Measurements from ENCODE around the gene RHEX.

Gene RHEX

DNA sequence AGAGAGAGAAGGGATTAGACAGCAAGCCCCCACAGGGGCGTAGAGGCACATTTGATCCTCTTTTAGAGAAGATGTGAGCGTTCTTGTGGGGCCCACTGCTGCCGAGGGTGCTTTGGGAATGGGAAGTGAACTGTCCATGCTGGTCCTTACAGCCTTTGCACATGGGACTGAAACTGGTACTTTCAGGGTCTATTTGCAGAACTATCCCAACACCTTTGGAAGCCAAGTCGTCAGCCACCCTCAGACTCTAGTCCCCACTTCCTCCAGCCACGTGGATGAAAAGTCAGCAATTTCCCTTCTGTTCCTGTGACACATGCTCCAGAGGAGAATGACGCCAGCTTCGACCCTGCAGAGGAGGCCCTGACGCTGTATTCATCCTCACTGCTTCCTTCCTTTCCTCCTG, 47.2 kb upstream of the RHEX start:
- H4K20me1 ChIP-seq (ENCODE audit: insufficient read depth, low read length) = no peaks in the 10 kb centered on the region
- no peak overlapping the region for H2AFZ ChIP-seq (ENCODE audit: low read depth, low read length)
- peaks cover 46% of the 10 kb centered on the region for H3K4me1 ChIP-seq (ENCODE audit: low read length)
- TF ChIP-seq, protein P1, sequence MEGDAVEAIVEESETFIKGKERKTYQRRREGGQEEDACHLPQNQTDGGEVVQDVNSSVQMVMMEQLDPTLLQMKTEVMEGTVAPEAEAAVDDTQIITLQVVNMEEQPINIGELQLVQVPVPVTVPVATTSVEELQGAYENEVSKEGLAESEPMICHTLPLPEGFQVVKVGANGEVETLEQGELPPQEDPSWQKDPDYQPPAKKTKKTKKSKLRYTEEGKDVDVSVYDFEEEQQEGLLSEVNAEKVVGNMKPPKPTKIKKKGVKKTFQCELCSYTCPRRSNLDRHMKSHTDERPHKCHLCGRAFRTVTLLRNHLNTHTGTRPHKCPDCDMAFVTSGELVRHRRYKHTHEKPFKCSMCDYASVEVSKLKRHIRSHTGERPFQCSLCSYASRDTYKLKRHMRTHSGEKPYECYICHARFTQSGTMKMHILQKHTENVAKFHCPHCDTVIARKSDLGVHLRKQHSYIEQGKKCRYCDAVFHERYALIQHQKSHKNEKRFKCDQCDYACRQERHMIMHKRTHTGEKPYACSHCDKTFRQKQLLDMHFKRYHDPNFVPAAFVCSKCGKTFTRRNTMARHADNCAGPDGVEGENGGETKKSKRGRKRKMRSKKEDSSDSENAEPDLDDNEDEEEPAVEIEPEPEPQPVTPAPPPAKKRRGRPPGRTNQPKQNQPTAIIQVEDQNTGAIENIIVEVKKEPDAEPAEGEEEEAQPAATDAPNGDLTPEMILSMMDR (IDR thresholded peaks at IDR 0.05; ENCODE audit: low read depth, low read length) = no peak
- TF ChIP-seq EZH2phosphoT487 (IDR thresholded peaks at IDR 0.05; ENCODE audit: low read depth) = no peak
- H3K79me2 ChIP-seq (ENCODE audit: low read length) = peaks cover 8% of the 10 kb centered on the region; the same call in 1 of the 2 replicates
- no peak overlapping the region for H3K9ac ChIP-seq (ENCODE audit: low read length)
- no peak overlapping the region for H3K4me2 ChIP-seq (ENCODE audit: low read length)
- H3K4me3 ChIP-seq (ENCODE audit: low read length) = no peak overlapping the region
- H3K27me3 ChIP-seq (ENCODE audit: low read depth, low read length) = no peaks in the 10 kb centered on the region
- no peak overlapping the region for H3K27ac ChIP-seq (ENCODE audit: low read length)
- no peaks in the 10 kb centered on the region for H3K36me3 ChIP-seq (replicated peaks; ENCODE audit: low read depth, low read length)
- no peaks in the 10 kb centered on the region for H3K9me3 ChIP-seq (ENCODE audit: insufficient read depth, low read length)

- Histone ChIP-seq H3K36me3 (replicated peaks; ENCODE audit: low read depth, low read length) (no peaks in the 10 kb centered on the region), H2AFZ (ENCODE audit: low read depth, low read length) (no peak overlapping the region), H3K4me2 (ENCODE audit: low read length) (no peak overlapping the region), H4K20me1 (ENCODE audit: insufficient read depth, low read length) (no peaks in the 10 kb centered on the region), H3K79me2 (ENCODE audit: low read length) (peaks cover 8% of the 10 kb centered on the region; the same call in 1 of the 2 replicates), H3K27ac (ENCODE audit: low read length) (no peak overlapping the region), H3K9me3 (ENCODE audit: insufficient read depth, low read length) (no peaks in the 10 kb centered on the region), H3K4me1 (ENCODE audit: low read length) (peaks cover 46% of the 10 kb centered on the region), H3K27me3 (ENCODE audit: low read depth, low read length) (no peaks in the 10 kb centered on the region), H3K4me3 (ENCODE audit: low read length) (no peak overlapping the region), H3K9ac (ENCODE audit: low read length) (no peak overlapping the region)
- no peak for TF ChIP-seq EZH2phosphoT487 (IDR thresholded peaks at IDR 0.05; ENCODE audit: low read depth)
- TF ChIP-seq, protein P1 (IDR thresholded peaks at IDR 0.05; ENCODE audit: low read depth, low read length) = no peak
These were observed 46.0 kb upstream of the RHEX start for GRCh38 chr1:206006946-206007345.

- no peak overlapping the region for H3K4me2 ChIP-seq (ENCODE audit: low read length)
- no peak overlapping the region for H3K4me3 ChIP-seq (ENCODE audit: low read length)
- TF ChIP-seq EZH2phosphoT487 (IDR thresholded peaks at IDR 0.05; ENCODE audit: low read depth) = no peak
- TF ChIP-seq, protein P1 (IDR thresholded peaks at IDR 0.05; ENCODE audit: low read depth, low read length) = no peak
- no peak overlapping the region for H3K9ac ChIP-seq (ENCODE audit: low read length)
- no peaks in the 10 kb centered on the region for H3K27me3 ChIP-seq (ENCODE audit: low read depth, low read length)
- H3K4me1 ChIP-seq (ENCODE audit: low read length) = peaks cover 53% of the 10 kb centered on the region
- peaks cover 5% of the 10 kb centered on the region; the same call in 1 of the 2 replicates for H3K79me2 ChIP-seq (ENCODE audit: low read length)
- no peak overlapping the region for H3K27ac ChIP-seq (ENCODE audit: low read length)
- H4K20me1 ChIP-seq (ENCODE audit: insufficient read depth, low read length) = no peaks in the 10 kb centered on the region
- H2AFZ ChIP-seq (ENCODE audit: low read depth, low read length) = no peak overlapping the region
- H3K36me3 ChIP-seq (replicated peaks; ENCODE audit: low read depth, low read length) = no peaks in the 10 kb centered on the region
- no peaks in the 10 kb centered on the region for H3K9me3 ChIP-seq (ENCODE audit: insufficient read depth, low read length)
These were observed 42.9 kb upstream of the RHEX start for GRCh38 chr1:206010060-206010459.

DNA sequence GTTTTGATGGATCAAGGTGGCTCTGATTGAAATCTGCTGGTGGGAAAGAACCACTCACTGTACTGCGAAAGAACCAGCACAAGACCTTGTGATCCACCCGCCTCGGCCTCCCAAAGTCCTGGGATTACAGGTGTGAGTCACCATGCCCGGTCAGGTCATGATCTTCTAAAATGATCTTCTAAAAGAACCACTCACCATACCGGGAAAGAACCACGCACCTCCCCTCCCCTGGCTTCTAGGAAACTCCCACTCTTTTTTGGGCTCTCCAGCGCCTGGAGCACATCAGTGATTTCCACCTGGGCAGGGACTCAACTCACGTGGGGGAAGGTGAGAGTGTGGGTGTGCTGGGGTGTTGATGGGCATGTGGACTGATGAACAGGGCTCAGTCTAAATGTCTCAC, 41.9 kb upstream of the RHEX start:
- no peaks in the 10 kb centered on the region for H4K20me1 ChIP-seq (ENCODE audit: insufficient read depth, low read length)
- H3K9ac ChIP-seq (ENCODE audit: low read length) = peak overlapping the region; percentile 46; the same call in 1 of the 2 replicates
- H3K9me3 ChIP-seq (ENCODE audit: insufficient read depth, low read length) = no peaks in the 10 kb centered on the region
- TF ChIP-seq EZH2phosphoT487 (IDR thresholded peaks at IDR 0.05; ENCODE audit: low read depth) = no peak
- TF ChIP-seq, protein P1 (IDR thresholded peaks at IDR 0.05; ENCODE audit: low read depth, low read length) = no peak
- H3K4me3 ChIP-seq (ENCODE audit: low read length) = no peak overlapping the region
- H3K27me3 ChIP-seq (ENCODE audit: low read depth, low read length) = no peaks in the 10 kb centered on the region
- no peak overlapping the region for H2AFZ ChIP-seq (ENCODE audit: low read depth, low read length)
- H3K36me3 ChIP-seq (replicated peaks; ENCODE audit: low read depth, low read length) = no peaks in the 10 kb centered on the region
- 0 out of 2 replicates have a peak overlapping the region, but pooled peaks have one; percentile 71 for H3K4me2 ChIP-seq (ENCODE audit: low read length)
- peak overlapping the region; percentile 81; the same call in 1 of the 2 replicates for H3K27ac ChIP-seq (ENCODE audit: low read length)
- H3K79me2 ChIP-seq (ENCODE audit: low read length) = peaks cover 5% of the 10 kb centered on the region; the same call in 1 of the 2 replicates
- H3K4me1 ChIP-seq (ENCODE audit: low read length) = peaks cover 62% of the 10 kb centered on the region

Data from OCI-LY3 (cell line).